ENCODE data around the gene SNED1. TPM values are rescaled to one million over a fixed set of nuclear protein-coding genes. Genes with fewer than 3 reads are reported as not detected.

SNED1 gene
- total RNA-seq, 1 experiment from 2014 or later: not detected

DNA sequence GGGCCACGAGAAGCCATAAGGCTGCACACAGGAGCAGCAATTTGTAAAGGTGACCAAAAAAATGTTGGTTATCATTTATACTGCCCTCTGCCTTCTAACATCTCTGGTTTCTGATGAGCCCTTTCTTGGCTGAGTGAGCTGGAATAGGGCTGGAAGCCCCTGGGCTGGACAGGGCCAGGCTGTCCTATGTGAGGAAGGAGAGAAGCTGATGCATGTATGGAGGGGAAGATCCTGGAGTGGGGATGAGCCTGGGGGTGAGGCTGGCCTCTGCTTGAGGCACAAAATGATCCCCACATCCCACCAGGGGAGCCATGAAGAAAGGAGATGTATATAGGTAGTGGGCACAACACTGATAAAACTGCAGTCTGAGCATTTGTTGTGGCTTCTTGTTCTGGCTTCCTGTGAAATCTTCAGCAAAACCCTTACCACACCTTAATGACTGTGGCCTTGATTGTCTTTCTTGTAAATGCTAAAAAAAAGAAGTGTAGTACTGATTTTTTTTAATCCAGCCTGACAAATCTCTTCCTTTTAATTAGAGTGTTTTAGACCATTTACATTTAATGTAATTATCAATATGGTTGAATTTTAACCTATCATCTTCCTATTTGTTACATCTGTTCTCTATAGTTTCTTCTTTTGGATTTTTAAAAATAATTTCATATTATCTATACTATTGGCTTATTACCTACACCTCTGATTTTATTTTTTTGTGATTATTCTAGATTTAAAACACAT is 5.6 kb downstream of the SNED1 start:
- DNase-seq (ENCODE audit: low spot score): no peak

DNA sequence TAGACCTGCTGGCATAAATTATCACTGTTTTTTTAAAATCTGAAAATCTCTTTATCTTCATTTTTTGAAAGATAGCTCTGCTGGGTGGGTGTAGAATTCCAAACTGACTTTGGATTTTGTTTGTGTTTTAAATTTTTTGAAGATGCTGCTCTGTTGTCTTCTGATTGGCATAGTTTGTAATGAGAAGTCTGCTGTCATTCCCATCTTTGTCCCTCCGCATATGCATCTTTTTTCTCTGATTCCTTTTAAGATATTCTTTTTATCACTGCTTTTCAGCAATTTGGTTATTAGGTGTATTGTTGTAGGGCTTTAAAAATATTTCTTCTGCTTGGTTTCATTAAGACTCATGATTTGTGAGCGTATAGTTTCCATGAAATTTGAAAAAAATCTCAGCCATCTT is 7.2 kb downstream of the SNED1 start:
- DNase-seq (ENCODE audit: low spot score): no peak

DNA sequence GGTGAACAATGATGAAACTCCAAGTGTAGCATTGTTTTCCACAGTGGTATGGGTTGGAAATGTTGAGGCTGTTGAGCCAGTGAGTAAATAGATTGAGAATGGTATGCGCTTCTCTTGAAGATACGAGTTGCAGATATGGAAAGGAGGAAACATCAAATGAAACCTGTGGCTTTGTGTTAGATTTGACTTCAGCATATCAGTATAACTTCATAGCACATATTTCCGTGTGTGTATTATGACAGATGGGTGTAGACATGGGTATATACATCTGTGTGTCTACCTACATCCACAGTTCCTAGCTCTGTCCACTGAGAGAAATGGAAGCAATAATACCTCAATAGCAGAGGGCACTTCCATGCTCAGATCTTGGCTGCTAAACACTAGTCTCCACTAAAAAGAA is 8.0 kb downstream of the SNED1 start:
- DNase-seq (ENCODE audit: low spot score): no peak

DNA sequence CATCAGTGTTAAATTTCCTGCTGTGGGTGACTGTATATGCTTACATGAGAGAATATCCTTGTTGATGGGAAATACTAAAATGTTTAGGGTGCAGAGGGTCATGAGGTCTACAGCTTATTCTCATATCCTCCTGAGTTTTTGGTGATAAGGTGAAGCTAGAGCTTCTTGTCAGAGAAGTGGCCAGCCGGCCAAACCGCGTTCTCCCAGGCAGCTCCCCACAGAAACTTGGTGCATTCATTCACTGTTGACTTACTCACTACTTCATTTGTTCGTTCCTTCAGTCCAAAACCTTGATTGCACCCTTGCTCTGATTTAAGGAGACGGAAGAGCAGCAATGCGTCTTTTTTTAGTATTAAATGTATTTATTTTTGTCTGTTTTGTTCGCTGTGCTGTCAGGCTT is 8.7 kb downstream of the SNED1 start:
- DNase-seq (ENCODE audit: low spot score): no peak

DNA sequence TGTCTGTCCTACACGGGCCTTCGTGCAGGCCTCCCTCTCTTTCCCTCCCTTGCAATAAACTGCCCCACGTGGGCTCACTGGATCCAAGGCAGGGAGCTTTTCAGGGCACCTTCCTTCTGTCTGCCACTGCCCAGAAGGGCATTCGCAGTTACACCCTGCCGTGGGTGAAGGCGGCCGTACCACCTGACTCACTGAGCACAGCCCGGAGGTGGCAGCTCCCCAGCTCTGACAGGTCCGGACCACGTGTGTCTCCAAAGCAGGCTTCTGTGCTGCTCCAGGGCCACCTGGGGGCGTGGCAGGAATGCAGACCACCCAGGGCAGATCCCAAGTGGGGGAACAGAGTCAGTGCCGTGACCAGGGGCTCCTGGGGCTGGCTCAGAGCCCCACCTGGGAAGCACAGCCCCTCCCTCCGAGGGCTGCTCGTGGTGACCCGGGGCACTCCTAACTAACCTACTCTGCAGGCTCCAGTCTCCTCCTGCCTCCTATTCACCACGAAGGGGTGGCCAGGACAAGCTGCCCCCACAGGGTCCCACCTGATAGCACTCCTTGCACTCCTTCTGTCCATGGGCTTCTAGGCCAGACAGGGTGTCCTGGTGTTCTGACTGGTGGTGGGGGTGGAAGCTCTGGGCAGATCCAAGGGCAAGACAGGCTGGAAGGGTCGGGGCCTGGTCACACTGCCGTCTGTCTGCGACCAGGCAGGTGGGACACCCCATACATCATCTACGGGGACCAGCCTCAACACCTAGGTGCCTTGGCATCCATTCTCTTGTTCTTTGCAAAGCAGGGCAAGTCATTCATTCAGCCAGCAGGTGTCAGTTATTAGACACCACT is 9.7 kb downstream of the SNED1 start:
- no peak for DNase-seq (ENCODE audit: low spot score)

DNA sequence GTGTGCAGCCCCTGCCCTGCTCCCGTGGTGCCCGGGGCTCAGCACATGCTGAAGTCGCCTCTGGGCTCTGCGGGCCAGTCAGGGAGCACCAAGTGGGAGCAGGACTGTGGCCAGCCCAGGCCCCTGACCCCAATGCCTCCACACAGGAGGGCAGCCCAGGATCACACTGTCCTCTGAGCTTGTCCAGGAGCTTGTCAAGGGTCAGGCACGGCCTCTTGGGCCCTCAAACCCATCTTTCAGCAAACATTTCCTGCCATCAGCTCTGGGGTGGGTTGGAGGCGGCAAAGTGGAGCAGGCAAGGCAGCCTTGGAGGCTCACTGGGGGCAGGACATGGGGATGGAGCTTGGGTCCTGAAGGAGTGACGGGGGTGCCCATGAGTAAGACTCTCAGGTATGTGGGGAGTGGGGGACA is 10.3 kb downstream of the SNED1 start:
- DNase-seq (ENCODE audit: low spot score): no peak

DNA sequence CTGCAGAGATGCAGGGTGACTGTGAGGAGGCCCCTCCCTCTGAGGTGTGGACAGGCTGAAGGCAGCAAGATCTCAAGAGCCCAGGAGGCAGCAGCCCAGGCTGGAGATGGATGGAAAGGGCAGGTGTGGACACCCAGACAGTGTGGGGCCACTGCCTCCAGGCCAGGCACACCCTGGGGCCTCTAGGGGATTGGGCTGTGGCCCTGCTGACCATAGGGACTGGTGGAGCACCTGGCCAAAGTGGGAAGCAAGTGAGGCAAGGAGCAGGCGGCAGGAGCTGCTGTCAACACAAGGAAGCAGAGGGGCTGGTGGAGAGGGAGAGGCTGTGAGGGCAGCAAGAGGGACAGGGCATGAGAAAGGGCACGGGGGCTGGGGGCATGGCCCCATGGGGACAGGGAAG is 10.8 kb downstream of the SNED1 start:
- no peak for DNase-seq (ENCODE audit: low spot score)

DNA sequence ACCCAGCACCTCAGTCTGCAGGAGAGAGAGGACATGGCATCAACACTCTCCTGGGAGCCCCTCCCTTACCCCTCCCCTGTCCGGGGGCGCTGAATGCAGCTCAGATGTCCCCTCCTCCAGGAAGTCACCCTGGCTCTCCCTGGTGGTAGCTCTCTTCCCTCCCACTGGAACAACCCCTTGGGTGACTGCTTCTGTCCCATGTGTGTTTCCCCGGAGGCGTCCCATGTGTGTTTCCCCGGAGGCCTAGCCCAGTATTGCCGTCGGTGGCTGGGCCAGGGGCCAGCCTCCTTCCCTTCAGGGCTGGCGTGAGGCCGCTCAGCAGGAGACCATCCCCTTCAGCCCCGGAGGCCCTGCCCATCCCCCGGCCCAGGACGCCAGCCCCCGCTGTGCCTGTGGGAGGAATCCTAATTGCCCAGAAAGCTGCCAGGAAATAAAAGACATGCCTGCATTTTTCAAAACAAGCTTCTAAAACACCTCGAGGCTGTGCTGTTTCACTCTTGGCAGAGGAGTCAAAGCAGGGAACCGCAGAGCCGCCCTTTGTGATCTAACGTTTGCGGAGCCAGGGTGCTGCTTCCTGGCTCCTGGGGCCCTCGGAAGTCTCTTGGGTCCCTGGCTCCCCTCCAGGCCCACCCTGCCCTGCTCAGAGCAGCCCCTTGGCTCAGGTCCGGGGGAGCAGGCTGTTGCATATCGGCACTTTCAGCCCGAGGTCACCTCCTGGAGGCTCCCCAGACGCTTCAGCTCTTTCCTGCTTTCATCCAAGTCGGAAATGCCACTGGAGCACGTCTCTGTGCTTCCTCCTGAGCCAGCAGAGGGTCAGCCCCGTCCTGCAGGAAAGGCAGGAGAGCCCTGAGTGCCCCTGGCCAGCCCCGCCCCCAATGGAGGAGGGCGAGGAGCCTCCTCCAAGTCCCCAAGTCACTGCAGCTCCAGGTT is 11.4 kb downstream of the SNED1 start:
- no peak for DNase-seq (ENCODE audit: low spot score)

DNA sequence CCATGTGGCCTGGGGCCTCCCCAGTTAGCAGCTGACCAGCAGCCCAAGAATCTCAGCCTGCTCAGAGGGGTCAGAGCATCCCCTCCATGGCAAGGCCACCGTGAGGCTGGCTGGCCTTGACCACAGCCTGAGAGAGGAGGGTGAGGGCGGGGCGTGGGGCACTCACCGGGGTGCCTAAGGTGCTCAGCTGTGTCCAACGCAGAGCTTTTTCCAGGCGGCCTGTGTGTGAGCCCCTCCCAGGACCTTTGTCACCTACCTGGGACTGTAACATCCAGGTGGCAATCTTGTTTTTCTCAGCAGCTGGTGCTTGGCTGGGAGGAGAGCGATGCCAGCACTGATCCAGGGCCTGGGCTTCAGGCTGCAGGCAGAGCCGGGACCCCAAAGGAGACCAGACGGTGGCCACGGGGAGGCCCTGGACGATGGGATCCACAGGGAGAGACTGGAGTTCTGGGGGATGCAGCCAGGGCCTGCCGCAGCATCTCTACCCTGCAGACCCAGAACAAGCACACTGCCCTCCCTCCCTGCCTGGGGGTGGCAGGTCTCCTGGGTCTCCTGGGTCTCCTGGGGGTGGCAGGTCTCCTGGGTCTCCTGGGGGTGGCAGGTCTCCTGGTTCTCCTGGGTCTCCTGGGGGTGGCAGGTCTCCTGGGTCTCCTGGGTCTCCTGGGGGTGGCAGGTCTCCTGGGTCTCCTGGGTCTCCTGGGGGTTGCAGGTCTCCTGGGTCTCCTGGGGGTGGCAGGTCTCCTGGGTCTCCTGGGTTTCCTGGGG is 12.3 kb downstream of the SNED1 start:
- DNase-seq (ENCODE audit: low spot score): no peak

DNA sequence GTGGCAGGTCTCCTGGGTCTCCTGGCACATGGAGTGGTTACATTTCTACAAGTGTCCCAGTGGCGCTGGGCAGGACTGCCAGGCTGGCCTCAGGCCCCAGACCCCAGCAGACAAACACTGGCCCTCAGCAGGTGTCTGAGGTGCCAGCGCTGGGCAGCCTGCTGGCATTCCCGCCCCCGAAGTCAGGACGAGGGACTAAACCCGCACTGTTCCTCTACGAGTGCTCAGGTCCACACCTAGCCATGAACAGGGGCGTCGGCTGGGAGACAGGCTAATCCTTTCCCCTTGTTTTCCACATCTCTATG is 12.8 kb downstream of the SNED1 start:
- no peak for DNase-seq (ENCODE audit: low spot score)

DNA sequence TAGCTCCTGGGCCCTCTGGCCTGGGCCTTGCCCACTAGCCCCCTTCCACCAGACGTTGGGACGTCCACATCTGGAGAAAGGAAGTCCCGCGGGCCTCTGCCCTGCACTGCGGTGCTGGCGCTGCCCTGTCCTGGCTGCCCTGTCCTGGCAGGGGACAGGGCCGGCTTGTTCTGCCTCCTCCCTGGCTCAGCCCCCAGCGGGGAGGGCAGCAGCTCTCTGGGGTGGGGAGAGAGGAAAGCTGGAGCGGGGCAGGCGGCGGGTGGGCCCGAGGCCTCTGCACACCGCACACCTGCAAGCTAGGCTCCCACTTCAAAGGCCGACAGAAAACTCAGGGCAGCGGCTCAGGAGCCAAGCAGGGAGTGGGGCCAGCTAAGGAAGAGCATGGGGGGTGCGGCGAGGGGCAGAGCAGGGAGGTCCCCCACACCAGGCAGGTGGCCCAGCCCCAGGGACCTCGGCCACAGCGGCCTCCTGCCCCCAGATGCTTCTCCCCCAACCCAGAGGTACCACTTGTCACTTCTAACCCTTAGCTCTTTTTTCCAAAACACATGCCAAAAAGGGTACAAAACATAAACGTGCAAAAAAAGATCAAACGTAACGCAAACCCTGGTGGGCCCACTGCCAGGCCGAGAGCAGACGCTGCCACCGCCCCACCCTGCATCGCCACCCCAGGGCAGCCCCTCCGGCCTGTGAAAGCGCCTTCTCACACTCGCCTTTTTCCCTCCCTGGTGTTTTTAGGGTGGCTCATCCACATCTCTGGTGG is 13.5 kb downstream of the SNED1 start:
- DNase-seq (ENCODE audit: low spot score): no peak

DNA sequence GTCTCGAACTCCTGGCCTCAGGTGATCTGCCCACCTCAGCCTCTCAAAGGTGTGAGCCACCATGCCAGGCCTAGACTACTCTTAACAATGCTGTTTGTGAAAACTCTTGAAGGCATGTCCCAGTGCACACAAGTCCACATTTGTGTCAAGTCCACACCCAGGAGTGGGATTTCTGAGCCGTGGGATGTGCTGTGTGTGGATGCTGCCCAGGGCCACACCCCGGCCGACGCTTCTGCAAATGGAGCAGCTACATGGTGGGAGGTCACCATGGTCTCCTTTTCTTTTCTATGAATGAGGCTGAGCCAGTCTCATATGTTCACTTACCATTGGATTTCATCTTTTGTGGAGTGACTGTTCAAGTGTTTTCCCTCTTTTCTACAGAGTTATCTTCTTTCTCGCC is 15.8 kb downstream of the SNED1 start:
- no peak for DNase-seq (ENCODE audit: low spot score)

DNA sequence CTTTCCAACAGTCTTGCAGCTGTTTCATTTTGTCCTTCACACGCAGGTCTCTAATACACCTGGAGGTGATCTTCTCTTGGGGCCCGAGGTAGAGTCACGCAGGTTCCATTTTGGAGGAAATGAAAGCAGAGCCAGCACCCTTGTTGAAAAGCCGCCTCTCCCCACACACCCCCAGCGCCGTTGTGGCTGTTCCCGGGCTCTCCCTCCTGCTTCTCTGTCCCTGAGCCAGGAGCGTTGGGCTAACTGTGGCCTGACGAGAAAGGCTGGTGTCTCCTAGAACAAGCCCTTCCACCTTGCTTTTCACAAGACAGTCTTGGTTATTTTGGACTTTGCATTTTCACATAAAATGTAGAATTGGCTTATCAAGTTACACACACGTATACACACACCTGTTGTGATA is 16.3 kb downstream of the SNED1 start:
- DNase-seq (ENCODE audit: low spot score): no peak

DNA sequence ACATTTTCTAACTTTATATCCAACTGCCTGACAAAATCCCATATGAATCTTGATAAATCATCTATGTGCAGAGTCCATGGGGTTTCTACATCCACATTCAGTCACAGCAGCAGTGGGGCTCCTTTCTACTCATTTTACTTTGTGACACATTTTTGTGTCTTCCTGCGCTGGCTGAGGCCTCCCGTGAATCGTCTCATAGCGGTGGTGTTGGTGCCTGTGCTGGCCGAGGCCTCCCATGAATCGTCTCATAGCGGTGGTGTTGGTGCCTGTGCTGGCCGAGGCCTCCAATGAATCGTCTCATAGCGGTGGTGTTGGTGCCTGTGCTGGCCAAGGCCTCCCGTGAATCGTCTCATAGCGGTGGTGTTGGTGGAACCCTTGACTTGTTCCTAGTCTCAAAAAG is 17.0 kb downstream of the SNED1 start:
- no peak for DNase-seq (ENCODE audit: low spot score)

DNA sequence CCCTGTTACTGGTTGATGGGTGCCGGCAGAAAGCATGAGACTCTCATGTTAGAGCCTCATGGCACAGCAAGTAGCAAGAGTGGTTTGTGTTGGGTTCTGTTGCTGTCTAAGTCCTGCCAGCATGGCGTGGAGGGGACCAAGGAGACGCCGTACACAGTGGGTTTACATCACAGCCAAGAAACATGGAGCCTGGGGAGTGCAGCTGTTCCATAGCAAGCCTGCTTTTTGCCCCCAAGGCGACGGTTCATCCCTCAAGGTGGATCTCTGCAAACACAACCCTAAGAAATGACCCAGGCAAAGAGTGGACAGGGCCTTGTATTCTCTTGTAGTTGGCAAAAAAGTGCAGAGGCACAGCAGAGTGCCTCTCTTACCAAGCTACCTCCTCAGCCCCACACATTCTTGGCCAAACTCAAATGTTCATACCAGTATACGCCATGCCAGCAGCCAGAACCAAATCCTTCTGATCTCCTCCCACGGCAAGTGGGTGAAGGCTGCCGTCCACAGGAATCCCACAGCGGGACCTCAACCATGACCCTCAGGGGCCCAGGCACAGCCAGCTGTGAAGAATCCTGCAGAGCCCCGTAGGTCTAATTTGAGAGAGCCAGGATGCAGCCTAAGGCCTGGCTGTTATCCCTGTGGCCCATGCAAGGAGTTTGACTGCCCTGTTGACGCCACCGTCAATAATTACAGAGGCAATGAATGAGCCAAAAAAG is 19.0 kb downstream of the SNED1 start:
- no peak for DNase-seq (ENCODE audit: low spot score)

DNA sequence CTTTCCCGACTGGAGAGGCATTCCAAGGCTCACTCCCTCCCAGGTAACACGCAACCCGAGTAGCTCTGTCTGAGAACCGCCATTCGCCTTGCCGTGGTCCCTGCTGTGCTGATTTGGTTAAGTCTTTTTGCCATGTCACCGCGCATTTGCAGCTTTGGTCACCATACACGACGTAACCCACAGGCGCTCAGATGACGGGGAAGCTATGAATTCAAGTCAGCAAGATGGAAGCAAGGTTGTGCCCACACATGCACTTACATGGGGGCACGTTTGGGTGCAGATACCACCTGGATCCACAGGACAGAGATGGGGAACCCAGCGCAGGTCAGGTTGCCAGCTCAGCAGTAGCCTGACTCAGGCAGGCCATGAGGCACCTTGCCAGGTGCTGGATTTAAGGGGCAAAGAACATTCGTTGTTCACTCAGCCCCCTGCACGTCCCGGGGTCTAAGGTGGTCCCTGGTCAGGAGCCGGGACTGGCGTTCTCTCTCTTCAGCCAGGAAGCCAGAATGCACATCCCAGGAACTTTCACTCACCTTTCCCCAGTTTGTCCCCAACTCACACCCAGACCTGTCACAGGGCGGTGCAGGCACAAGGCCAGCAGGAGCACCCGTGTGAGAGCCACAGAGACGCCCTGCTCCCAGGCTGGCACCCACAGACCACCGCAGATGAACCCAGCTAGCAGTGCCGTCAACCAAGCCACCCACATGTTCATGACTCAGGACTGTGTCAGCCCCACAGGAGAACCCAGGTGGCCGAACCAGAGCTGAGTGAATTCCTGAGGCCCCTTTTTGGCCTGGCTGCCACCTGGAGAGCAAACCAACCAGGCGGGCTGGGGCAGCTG is 19.9 kb downstream of the SNED1 start:
- DNase-seq (ENCODE audit: low spot score): no peak

DNA sequence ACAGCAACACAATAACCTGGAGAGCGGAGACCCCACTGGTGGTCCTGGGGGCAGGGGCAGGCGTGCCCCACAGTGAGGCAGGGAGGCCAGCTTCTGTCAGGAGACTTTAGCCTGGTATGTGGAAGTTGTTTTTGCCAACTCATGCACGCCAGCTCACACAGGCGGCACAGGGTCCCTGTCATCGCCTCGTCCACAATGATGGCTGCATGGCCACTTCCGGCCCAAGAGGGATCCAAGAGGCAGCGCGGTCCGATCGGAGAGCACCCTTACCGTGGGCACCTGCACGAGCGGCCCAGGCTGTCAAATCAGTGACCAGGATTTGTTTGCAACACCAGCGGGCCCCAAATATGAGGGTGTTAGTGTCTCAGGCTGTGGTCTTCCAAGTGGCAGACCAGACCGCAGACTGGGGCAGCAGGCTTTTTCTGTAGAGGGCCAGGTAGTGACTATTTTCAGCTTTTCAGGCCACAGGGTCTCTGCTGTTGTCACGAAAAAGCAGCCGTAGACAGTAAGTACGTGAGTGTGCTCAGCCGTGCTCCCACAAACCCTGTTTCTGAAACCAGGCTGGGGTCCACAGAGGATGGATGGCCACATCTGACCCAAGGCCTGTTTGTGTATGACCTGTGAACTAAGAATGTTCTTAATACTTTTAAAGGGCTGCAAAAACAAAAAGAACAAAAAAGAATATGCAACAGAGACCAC is 21.2 kb downstream of the SNED1 start:
- DNase-seq (ENCODE audit: low spot score): no peak

DNA sequence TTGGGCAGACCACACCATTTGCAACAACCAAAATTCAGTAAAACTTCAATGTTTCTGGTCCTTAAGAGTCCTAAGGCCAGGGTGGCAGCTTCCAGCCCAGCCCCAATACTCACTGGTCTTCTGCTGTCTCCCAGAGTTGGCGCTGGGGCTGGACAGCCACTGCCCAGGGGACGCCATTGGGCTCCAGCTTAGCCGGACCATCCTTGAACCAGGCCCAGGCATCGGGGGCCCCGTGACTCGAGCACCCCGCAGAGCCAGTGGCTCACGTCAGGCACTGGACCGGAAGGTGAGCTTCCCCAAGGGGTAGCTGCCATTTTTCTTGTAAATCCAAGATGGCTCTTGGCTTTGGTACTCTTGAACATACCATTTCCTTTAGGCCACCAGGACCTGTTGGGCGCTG is 21.8 kb downstream of the SNED1 start:
- no peak for DNase-seq (ENCODE audit: low spot score)

Data from HT-29 (cell line).